Caco-2 (cell line): Measurements from ENCODE around the gene METAP1. TPM values are rescaled to one million over a fixed set of nuclear protein-coding genes. Genes with fewer than 3 reads are reported as not detected.
"Not testable (repeated sequence)": the region's sequence is repeated elsewhere in the genome, so short reads cannot be mapped to it uniquely, and the experiment has no call there.

ENCODE experiments used
- BruUV-seq: library from RNA; stranded (reverse); fragments of 400-500 nt; replicated peaks from 2 replicates; lab custom pipeline; 2021; lab: Mats Ljungman, UMichigan
- CTCF ChIA-PET: fragments of 300-600 bp; sonication (Branson Sonifier 250); formaldehyde crosslinking; loops from one replicate; lab custom pipeline; 2022; ENCODE audit warnings: antibody characterized with exemption; lab: Charles Lee
- POLR2A ChIA-PET: fragments of 300-600 bp; sonication (Branson Sonifier 250); formaldehyde crosslinking; loops from one replicate; lab custom pipeline; 2022; ENCODE audit warnings: antibody characterized with exemption; lab: Charles Lee
- DNase-seq, 2 experiments: peaks; one replicate each; pipeline versions ENCODE4 v3.0.0 to v3.0.0-alpha.2; 2020 to 2022
- H3K27me3 ChIP-seq: replicated peaks from 2 replicates; pipeline ENCODE4 v1.6.0; 2011; ENCODE audit warnings: low read length; ENCODE audit not compliant: control insufficient read depth, insufficient read depth
- H3K36me3 ChIP-seq: 2 replicates; pipeline ENCODE4 v1.5.1; 2011; ENCODE audit warnings: low read length; ENCODE audit not compliant: control insufficient read depth, insufficient read depth
- H3K4me1 ChIP-seq: fragments of 250-450 bp; sonication (Bioruptor Pico); 2 replicates; pipeline ENCODE4 v1.5.1; 2020; ENCODE audit warnings: mild to moderate bottlenecking
- H3K4me3 ChIP-seq: 2 replicates; pipeline ENCODE4 v1.5.1; 2011; ENCODE audit warnings: low read depth, mild to moderate bottlenecking, control low read depth, low read length
- H3K9me3 ChIP-seq: fragments of 250-450 bp; sonication (Bioruptor Pico); 2 replicates; pipeline ENCODE4 v1.5.1; 2020; ENCODE audit warnings: mild to moderate bottlenecking, moderate library complexity
- H3K27ac Mint-ChIP-seq: one replicate; pipeline ENCODE4 v1.8.0; 2022; ENCODE audit warnings: mixed read lengths; ENCODE audit not compliant: unreplicated experiment
- H3K27me3 Mint-ChIP-seq: one replicate; pipeline ENCODE4 v1.8.0; 2022; ENCODE audit warnings: mixed read lengths; ENCODE audit not compliant: insufficient read depth, unreplicated experiment
- H3K36me3 Mint-ChIP-seq: one replicate; pipeline ENCODE4 v1.8.0; 2022; ENCODE audit warnings: mild to moderate bottlenecking, mixed read lengths; ENCODE audit not compliant: insufficient read depth, unreplicated experiment
- H3K4me1 Mint-ChIP-seq: one replicate; pipeline ENCODE4 v1.8.0; 2022; ENCODE audit warnings: low read depth, mixed read lengths; ENCODE audit not compliant: unreplicated experiment
- H3K4me3 Mint-ChIP-seq: one replicate; pipeline ENCODE4 v1.8.0; 2022; ENCODE audit warnings: mild to moderate bottlenecking, moderate library complexity, mixed read lengths; ENCODE audit not compliant: unreplicated experiment
- H3K9me3 Mint-ChIP-seq: one replicate; pipeline ENCODE4 v1.8.0; 2022; ENCODE audit warnings: mixed read lengths; ENCODE audit not compliant: unreplicated experiment
- CTCF ChIP-seq, 2 experiments: fragments of 200-600 bp in 1 of 2; IDR thresholded peaks; 1 replicate in 1 of 2; 2 replicates in 1 of 2; pipeline versions ENCODE4 v1.5.1 to v1.8.0; 2011 to 2022; ENCODE audit warnings: antibody characterized with exemption in 1 of 2, control low read depth in 1 of 2, inconsistent platforms in 1 of 2, low read depth in 1 of 2, low read length in 1 of 2, mild to moderate bottlenecking in 1 of 2, moderate library complexity in 1 of 2; ENCODE audit not compliant: insufficient read depth in 1 of 2, severe bottlenecking in 1 of 2, unreplicated experiment in 1 of 2
- intact Hi-C: fragments of 100-400 bp; cut with micrococcal nuclease; formaldehyde crosslinking; loops from one replicate; pipeline ENCODE4 v1.10.0; 2022; ENCODE audit not compliant: unreplicated experiment
- total RNA-seq: library from RNA; stranded (reverse); gene quantifications from 2 replicates; pipeline ENCODE4 v1.2.3, GENCODE V29; 2022

Gene METAP1
- total RNA-seq, 1 experiment from 2014 or later: 83.0 TPM

GRCh38 chr4:99078336-99078735 is 82.8 kb downstream of the METAP1 start:
- Mint-ChIP-seq H3K36me3 (peaks cover 85% of the 10 kb centered on the region), H3K27me3 (no peaks in the 10 kb centered on the region), H3K4me1 (no peaks in the 10 kb centered on the region), H3K4me3 (no peak overlapping the region), H3K9me3 (no peaks in the 10 kb centered on the region), H3K27ac (no peak overlapping the region)
- BruUV-seq: no TSS peak
- intact Hi-C loops: no loop called here
- no peak for DNase-seq
- POLR2A ChIA-PET: no interaction called here
- Histone ChIP-seq H3K4me3 (no peak overlapping the region), H3K36me3 (peaks cover 2% of the 10 kb centered on the region), H3K27me3 (no peaks in the 10 kb centered on the region), H3K9me3 (no peaks in the 10 kb centered on the region), H3K4me1 (no peaks in the 10 kb centered on the region)
- TF ChIP-seq CTCF (IDR thresholded peaks at IDR 0.05; ENCODE audit: insufficient read depth in 1 of 2, low read depth in 1 of 2, low read length in 1 of 2, severe bottlenecking in 1 of 2, unreplicated experiment in 1 of 2): no peak
- CTCF ChIA-PET: no interaction called here

GRCh38 chr4:99078931-99079624 is 83.6 kb downstream of the METAP1 start:
- H3K27me3 ChIP-seq: no peaks in the 10 kb centered on the region
- no peaks in the 10 kb centered on the region for H3K4me1 ChIP-seq
- H3K9me3 ChIP-seq: no peaks in the 10 kb centered on the region
- H3K27ac Mint-ChIP-seq: no peak overlapping the region
- intact Hi-C loops: no loop called here
- TF ChIP-seq CTCF (IDR thresholded peaks at IDR 0.05; ENCODE audit: insufficient read depth in 1 of 2, low read depth in 1 of 2, low read length in 1 of 2, severe bottlenecking in 1 of 2, unreplicated experiment in 1 of 2): no peak
- H3K4me3 Mint-ChIP-seq: no peak overlapping the region
- no peaks in the 10 kb centered on the region for H3K27me3 Mint-ChIP-seq
- CTCF ChIA-PET: no interaction called here
- BruUV-seq: no TSS peak
- peaks cover 86% of the 10 kb centered on the region for H3K36me3 Mint-ChIP-seq
- POLR2A ChIA-PET: no interaction called here
- H3K36me3 ChIP-seq: peaks cover 5% of the 10 kb centered on the region
- no peaks in the 10 kb centered on the region for H3K9me3 Mint-ChIP-seq
- DNase-seq: no peak
- H3K4me3 ChIP-seq: no peak overlapping the region
- no peaks in the 10 kb centered on the region for H3K4me1 Mint-ChIP-seq

- no peak for TF ChIP-seq CTCF (IDR thresholded peaks at IDR 0.05; ENCODE audit: insufficient read depth in 1 of 2, low read depth in 1 of 2, low read length in 1 of 2, severe bottlenecking in 1 of 2, unreplicated experiment in 1 of 2)
- ChIA-PET POLR2A (no interaction called here), CTCF (no interaction called here)
- no TSS peak for BruUV-seq
- Histone ChIP-seq H3K36me3 (peaks cover 6% of the 10 kb centered on the region), H3K4me3 (no peak overlapping the region), H3K9me3 (no peaks in the 10 kb centered on the region), H3K27me3 (no peaks in the 10 kb centered on the region), H3K4me1 (no peaks in the 10 kb centered on the region)
- Mint-ChIP-seq H3K27me3 (no peaks in the 10 kb centered on the region), H3K36me3 (peaks cover 90% of the 10 kb centered on the region), H3K4me1 (no peaks in the 10 kb centered on the region), H3K4me3 (no peak overlapping the region), H3K27ac (no peak overlapping the region), H3K9me3 (no peaks in the 10 kb centered on the region)
- DNase-seq: no peak
- intact Hi-C loops: no loop called here
These were observed 84.2 kb downstream of the METAP1 start for GRCh38 chr4:99079625-99080295.

GRCh38 chr4:99080869-99081268 is 85.3 kb downstream of the METAP1 start:
- H3K4me3 Mint-ChIP-seq, H3K4me1 Mint-ChIP-seq, POLR2A ChIA-PET, H3K36me3 ChIP-seq, BruUV-seq, H3K4me3 ChIP-seq, H3K9me3 ChIP-seq, CTCF ChIA-PET, DNase-seq, H3K27me3 ChIP-seq, intact Hi-C loops, H3K9me3 Mint-ChIP-seq, H3K4me1 ChIP-seq, H3K27me3 Mint-ChIP-seq, H3K27ac Mint-ChIP-seq: not testable (repeated sequence)
- H3K36me3 Mint-ChIP-seq: peaks cover 90% of the 10 kb centered on the region
